Inferior parietal cortex (tissue), 1 donor: ENCODE measurements around the gene EEA1.
"Not testable (repeated sequence)": the region's sequence is repeated elsewhere in the genome, so short reads cannot be mapped to it uniquely, and the experiment has no call there.

ENCODE experiments used
- DNase-seq: peaks from one replicate; pipeline ENCODE4 v3.0.0-alpha.2; 2016; ENCODE audit errors: extremely low spot score

The EEA1 gene

GRCh38 chr12:92802906-92803305 is 126.2 kb downstream of the EEA1 start:
- DNase-seq, result no peak

DNA sequence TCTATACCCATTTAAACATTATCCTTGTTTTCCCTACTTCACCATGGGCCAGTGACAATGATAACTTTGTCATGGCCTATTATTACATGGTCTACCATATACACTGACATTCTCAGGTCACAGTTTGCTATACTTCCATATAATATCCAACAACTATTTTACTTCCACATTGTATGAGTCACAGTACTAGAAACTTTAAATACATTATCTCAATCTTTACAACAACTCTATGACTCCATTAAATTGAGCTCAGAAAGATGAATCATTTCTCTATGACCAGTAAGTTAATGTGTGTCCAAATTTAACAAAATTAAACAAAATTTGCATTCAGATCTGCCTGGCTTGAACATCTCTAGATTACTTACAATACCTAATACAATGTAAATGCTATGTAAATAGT is 132.4 kb downstream of the EEA1 start:
- DNase-seq, result no peak

GRCh38 chr12:92794814-92795213 is 134.3 kb downstream of the EEA1 start:
- DNase-seq, result no peak

GRCh38 chr12:92794356-92794755 is 134.7 kb downstream of the EEA1 start:
- DNase-seq, result not testable (repeated sequence)

- DNase-seq, result no peak
Measured at GRCh38 chr12:92786045-92786444, 143.1 kb downstream of the EEA1 start.

DNA sequence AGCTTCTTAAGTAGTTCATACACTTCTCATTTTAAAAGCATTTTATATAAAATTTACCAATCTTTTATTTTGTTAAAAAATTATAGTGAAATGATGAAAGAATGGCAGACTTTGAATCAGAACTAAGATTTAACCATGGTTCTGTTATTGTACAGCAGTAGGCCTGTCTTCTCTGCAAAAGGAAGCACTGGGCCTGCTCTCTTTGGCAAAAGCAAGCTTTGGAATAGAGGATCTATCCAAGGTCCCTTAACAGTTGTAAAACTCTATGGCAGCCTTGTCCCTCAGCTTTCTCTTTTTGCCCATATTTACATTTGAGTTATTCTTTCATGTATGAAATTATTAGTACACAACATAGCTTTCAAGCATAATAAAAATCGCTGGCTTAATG is 143.5 kb downstream of the EEA1 start:
- no peak for DNase-seq

DNA sequence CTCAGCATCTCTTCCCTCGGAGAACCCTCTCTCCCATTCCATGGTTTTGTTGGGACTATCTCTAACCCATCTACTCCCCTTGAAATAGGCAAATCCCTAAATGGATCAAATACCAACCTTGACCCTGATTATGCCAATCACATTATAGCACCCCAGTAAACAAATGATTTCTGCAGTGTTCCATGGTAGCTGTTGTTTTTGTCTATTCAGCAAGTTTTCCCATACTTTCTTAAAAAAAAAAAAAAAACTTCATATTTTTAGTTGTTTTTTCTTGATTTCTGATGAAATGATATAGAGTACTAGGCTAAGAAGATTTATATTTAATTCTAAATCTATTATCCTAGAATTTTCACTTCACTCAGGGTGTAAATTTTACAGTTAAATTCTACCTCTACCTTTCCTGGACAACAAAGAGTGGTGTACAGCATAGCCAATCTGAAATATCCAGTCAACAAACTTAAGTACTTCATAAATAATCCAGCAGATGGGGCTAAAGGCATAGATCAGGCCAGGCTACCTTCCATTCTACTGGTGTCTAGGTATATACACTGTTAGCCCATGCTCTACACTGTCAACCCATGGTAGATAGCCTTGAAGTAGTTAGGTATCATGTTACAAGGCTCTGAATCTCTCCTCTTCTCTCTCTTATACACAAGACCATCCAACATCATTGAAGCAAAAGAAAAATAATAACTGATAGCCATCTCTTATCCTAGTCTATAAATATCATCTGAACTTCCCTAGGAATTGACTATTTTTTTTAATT is 144.1 kb downstream of the EEA1 start:
- peak; percentile 70 for DNase-seq

DNA sequence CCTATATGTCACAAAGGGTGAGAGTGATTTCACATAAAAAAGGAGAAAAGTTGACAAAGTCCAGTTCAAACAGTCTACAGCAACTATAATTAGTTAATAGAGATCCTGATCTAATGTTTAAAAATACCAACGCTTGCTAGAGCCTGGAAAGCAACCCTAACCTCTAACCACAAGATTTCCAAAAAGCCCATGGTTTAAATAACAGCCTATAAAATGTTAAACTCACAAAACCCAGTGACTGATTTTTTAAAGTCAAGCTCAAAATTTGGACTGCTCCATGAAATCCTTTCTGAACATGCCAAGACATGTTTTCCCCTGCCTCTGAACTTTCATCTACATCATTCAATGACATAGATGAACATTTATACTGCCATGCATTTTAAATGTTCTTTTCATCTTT is 144.7 kb downstream of the EEA1 start:
- no peak for DNase-seq

DNA sequence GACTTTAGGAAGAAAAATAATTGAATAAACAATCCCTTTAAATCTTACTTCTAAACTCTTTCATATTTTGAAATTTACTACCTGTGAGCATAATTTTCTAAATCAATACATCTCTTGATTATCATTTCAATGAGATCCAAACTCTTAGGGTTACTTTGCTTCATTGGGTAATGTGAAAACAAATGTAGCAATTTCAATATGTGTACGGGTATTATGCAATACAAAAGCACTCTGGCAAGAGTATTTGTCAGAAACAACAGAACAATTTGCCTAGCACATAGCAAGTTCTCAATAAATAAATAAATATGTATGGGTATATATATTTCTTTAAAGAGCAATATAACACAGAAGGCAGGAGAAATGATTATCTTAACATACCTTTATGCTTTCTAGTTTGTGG is 149.2 kb downstream of the EEA1 start:
- no peak for DNase-seq

DNA sequence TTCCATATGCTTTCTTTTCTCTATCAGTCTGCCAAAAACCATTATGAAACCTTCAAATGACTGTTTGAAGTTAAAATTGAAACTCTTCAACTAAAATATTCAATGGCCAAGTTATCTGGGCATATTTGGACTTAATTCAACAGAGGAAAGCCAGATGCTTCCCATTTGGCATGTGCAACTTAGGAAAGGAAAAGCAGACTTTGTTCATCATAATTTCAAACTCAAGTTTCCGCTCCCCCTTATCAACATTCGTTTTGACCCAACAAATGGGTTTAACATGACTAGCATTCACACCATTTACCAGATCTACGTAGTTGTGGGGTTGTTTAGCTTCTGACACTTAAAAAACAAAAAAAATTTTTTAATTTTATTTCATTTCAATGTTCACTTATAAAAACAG is 150.6 kb downstream of the EEA1 start:
- no peak for DNase-seq

- DNase-seq, result no peak
Measured at GRCh38 chr12:92775416-92775815, 153.7 kb downstream of the EEA1 start.

DNA sequence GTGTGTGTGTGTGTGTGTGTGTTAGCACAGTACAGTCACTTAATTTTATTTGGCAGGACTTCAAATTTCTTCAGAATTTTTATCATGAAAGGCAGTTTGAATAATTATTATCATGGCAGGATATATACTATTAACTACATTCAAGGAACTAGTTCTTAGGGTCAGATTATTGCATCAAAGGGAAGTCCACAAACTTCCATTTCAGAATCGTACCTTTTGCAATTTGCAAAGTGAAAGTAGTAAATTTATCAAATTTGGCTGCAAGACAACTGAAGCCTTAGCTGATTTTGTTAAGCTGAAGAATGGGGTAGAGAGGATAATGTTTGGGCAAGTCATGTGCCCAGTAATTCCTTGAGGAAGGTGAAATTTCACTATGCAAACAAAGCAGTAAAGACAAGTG is 158.1 kb downstream of the EEA1 start:
- no peak for DNase-seq

GRCh38 chr12:92769124-92769901 is 159.8 kb downstream of the EEA1 start:
- DNase-seq, result no peak

DNA sequence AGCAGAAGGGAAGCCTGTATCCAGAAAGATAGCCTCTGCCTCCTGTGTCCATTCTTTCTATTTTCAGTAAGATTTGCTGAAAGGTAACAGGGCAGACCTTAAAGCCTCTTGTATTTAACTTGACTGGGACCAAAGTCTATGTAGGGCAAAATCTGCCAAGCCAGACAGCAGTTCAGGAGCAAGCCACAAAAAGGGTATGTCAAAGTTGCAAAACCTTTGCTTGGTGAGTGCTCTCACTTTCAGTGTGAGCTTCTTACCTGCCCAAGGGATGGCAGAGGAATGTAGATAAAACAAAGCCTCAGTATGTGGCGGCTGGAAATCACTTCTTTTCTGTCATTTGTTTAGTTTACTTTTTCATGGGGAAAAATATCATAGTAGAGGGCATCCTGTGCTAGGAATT is 163.2 kb downstream of the EEA1 start:
- DNase-seq, result no peak

GRCh38 chr12:92764831-92765230 is 164.3 kb downstream of the EEA1 start:
- DNase-seq, result no peak

GRCh38 chr12:92762773-92763172 is 166.3 kb downstream of the EEA1 start:
- DNase-seq, result no peak

GRCh38 chr12:92759634-92760268 is 169.3 kb downstream of the EEA1 start:
- no peak for DNase-seq

DNA sequence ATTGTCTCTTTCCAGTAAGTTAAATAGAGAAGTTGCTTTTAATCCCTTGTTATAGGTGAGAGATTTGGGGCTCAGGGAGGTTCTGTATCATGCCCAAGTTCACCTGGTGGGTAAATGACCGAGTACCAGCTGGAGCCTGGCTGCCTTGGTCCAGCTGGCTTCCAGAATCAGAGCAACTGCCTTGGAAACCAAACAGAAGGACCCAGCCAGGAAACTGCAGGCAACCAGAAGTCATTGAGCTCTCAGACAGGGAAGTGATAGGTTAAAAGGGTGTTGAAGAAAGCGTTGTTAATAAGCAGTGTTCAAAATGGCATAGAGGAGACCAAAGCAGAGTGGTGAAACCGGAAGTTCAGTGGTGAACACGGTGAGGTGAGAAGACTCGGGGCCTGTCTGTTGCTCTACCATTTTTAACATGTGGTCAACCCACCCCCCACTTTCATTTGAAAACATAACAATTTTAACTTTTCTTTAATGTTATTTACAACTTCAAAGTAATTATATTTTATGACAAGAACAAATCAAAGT is 171.4 kb downstream of the EEA1 start:
- DNase-seq, result no peak

DNA sequence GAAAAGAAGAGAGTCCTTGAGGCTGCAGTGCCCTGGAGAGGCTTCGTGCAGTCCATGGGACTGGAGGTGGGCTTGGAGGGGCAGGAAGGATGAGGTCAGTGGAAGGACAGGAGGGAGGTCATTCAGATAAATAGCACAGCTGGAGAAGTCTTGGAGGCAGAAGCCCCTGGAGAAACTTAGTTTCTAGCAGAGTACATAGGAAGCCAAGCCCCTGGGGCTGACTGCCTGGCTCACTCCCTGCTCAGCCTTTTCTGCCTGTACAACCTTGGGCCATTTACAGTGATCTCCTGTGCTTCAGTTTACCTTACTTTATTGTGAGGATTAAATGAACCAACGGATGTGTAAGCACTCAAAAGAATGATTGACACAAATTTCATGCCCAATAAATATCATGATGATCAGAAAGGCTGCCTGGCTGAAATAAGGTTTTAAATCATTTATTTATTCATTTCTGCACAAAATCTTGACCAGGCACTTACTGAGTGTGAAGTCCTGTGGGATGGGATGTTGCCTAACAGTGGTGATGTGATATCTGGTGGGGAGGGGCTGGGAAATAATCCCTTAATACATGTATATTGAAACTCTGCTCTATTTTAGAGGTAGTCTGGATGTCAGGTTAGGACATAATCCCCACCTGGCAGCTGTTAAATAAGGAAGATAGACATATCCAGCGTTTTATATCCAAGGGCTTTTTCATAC is 172.0 kb downstream of the EEA1 start:
- no peak for DNase-seq

DNA sequence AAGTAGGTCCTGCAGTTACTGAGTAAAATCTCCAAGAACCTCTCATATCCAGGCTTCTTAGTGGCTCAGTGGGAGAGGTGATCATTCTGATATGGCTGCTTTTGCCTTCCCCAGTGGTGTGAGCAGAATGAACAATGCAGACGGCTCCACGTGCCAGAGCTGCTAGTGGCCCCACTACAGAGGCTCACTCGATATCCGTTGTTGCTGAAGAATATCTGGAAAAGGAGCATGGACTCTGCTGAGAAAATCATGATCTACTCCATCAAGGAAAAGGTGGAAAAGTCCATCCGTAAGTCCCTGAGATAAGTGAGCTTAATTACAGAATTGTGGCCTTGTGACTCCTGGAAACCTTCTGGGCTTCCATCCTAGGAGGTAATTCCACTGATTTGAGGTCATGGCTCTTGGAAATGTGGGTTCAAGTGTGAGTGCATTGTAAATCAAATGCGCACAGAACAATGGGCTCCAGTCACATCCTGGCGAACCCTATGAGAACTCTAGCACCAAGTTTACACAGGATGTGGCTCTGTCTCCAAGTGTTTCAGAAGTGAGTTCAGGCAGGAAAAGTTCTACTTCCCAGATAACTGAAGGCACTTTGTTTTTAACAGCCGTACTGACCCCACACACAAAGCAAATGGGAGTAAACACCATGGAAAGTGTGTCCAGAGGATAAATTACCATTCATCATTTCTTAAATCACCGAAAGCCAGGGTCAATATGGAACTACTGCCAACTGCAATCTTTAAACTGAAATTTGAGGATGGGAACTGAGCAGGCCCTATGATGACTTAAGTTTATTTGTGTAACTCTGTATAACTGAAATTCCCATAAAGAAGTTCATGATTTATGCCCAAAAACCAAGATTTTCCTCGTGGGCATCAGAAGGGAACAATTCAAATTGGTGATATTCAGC is 174.9 kb downstream of the EEA1 start:
- no peak for DNase-seq

GRCh38 chr12:92749691-92750090 is 179.4 kb downstream of the EEA1 start:
- DNase-seq, result not testable (repeated sequence)
